Prostate gland (tissue), 2 donors: ENCODE results near the gene USF1. TPM values are rescaled to one million over a fixed set of nuclear protein-coding genes. Genes with fewer than 3 reads are reported as not detected.

ENCODE experiments used
- DNase-seq: peaks from one replicate; pipeline ENCODE4 v3.0.0-alpha.2; 2019; ENCODE audit warnings: low spot score
- H3K27ac ChIP-seq, 2 donors: fragments of 200-600 bp; sonication (generic); 2 replicates each; pipeline ENCODE4 v1.5.1; 2017 to 2019
- H3K27me3 ChIP-seq: fragments of 200-600 bp; sonication (generic); replicated peaks from 2 replicates; pipeline ENCODE4 v1.5.1; 2019; ENCODE audit not compliant: insufficient read depth
- H3K36me3 ChIP-seq, 2 donors: fragments of 200-600 bp; sonication (generic); 1 replicate in 1 of 2; 2 replicates in 1 of 2; pipeline versions ENCODE4 v1.5.1 to v1.8.1; 2017 to 2019
- H3K4me1 ChIP-seq: fragments of 200-600 bp; sonication (generic); replicated peaks from 2 replicates; pipeline ENCODE4 v1.5.1; 2019
- H3K4me3 ChIP-seq, 2 donors: fragments of 200-600 bp; sonication (generic); 2 replicates each; pipeline ENCODE4 v1.5.1; 2017 to 2019
- H3K9me3 ChIP-seq: fragments of 200-600 bp; sonication (generic); 2 replicates; pipeline ENCODE4 v1.5.1; 2017
- POLR2A ChIP-seq: fragments of 450-650 bp; IDR thresholded peaks from one replicate; pipeline ENCODE4 v1.6.1; 2016; ENCODE audit warnings: antibody characterized with exemption, mild to moderate bottlenecking
- POLR2AphosphoS5 ChIP-seq: sonication (generic); formaldehyde crosslinking; IDR thresholded peaks from one replicate; pipeline ENCODE4 v1.6.1; 2017; ENCODE audit warnings: antibody characterized with exemption
- WGBS: methylation state at CpG from one replicate; pipeline ENCODE4 v1.1.5; 2018; 5-methylcytosine and 5-hydroxymethylcytosine counted together
- intact Hi-C: fragments of 100-400 bp; cut with DNase I; formaldehyde crosslinking; loops from one replicate; pipeline ENCODE4 v1.14.2; 2022
- total RNA-seq, 2 donors: library from RNA; depleted of rRNA; stranded (reverse); fragments of >200 nt; gene quantifications; one replicate each; pipeline ENCODE4 v1.1.0, GENCODE V29; 2016
- TF ChIP-seq, protein P1 (sequence below), 4 experiments: fragments of 200-600 bp in 2 of 4; fragments of 450-650 bp in 2 of 4; sonication (generic) in 2 of 4; IDR thresholded peaks; 1 replicate in 3 of 4; 2 replicates in 1 of 4; pipeline ENCODE4 v1.5.1; 2016 to 2019; ENCODE audit warnings: antibody characterized with exemption in 4 of 4, mild to moderate bottlenecking in 2 of 4, moderate library complexity in 2 of 4

The USF1 gene
- total RNA-seq, 2 donors from 2014 or later, result 46.3 to 65.8 TPM

DNA sequence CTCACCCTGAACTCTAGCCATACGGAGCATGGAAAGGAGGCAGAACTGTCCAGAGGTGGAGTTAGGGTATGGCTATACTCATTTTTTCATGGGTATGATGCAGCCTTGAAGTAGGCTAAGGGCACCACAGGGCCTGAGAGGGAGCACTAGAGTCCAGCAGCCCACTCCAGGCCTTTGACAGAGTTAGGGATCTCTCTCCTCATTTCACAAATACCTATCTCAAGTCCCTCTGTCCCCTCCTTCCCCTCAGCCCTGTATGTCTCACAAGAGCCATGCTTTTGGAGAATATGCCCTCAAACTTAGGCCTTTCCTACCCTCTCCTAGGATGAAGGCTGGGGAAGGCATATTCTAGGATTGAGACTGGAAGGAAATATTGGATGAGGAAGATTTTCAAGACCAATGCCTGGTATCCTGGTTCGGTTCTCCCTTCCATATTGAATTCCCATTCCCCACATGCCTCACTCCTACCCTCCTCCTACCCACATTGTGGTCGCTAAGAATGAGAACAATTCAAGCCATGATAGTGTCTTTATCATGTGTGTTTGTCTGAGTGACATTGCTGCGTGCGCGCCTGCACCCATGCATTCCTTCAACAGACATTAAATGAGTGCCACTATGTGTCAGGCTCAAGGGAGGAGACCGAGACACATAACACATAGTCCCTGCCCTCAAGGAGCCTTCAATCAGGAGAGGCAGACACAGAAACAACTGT lies 46.2 kb upstream of the USF1 start:
- 90% methylated on average over 7 of the region's 7 CpGs for WGBS
- no peaks in the 10 kb centered on the region for H3K27me3 ChIP-seq
- DNase-seq, result no peak
- no peaks in the 10 kb centered on the region for H3K36me3 ChIP-seq
- no peaks in the 10 kb centered on the region for H3K4me1 ChIP-seq
- H3K4me3 ChIP-seq, result no peak overlapping the region
- intact Hi-C loops, result no loop called here
- no peaks in the 10 kb centered on the region for H3K9me3 ChIP-seq
- TF ChIP-seq POLR2A (no peak), POLR2AphosphoS5 (no peak)
- TF ChIP-seq, protein P1, sequence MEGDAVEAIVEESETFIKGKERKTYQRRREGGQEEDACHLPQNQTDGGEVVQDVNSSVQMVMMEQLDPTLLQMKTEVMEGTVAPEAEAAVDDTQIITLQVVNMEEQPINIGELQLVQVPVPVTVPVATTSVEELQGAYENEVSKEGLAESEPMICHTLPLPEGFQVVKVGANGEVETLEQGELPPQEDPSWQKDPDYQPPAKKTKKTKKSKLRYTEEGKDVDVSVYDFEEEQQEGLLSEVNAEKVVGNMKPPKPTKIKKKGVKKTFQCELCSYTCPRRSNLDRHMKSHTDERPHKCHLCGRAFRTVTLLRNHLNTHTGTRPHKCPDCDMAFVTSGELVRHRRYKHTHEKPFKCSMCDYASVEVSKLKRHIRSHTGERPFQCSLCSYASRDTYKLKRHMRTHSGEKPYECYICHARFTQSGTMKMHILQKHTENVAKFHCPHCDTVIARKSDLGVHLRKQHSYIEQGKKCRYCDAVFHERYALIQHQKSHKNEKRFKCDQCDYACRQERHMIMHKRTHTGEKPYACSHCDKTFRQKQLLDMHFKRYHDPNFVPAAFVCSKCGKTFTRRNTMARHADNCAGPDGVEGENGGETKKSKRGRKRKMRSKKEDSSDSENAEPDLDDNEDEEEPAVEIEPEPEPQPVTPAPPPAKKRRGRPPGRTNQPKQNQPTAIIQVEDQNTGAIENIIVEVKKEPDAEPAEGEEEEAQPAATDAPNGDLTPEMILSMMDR (IDR thresholded peaks at IDR 0.05), result no peak
- H3K27ac ChIP-seq, result no peak overlapping the region

DNA sequence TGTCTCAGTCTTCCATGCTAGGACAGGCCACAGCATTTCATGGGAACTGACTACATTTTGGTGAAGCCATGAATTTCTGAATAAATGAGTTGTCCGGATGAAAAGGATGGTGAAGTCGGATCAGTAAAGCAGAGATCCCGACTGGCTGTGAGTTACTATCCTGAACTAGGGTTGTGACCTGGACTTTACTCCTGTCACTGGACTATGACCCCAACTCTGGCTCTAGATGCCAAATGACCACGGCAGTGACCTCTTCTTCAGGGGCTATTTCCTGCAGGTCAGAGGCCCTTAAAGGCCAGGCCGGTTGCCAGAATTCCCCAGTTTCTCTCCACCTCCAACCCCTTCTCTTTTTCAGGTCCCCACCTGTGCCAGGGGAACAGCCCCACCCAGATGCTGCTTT lies 45.3 kb upstream of the USF1 start:
- no peaks in the 10 kb centered on the region for H3K36me3 ChIP-seq
- intact Hi-C loops, result no loop called here
- H3K4me3 ChIP-seq, result no peak overlapping the region
- H3K27me3 ChIP-seq, result no peaks in the 10 kb centered on the region
- H3K27ac ChIP-seq, result no peak overlapping the region
- H3K9me3 ChIP-seq, result no peaks in the 10 kb centered on the region
- no peaks in the 10 kb centered on the region for H3K4me1 ChIP-seq
- DNase-seq, result no peak
- no peak for TF ChIP-seq POLR2AphosphoS5
- TF ChIP-seq POLR2A, result no peak
- TF ChIP-seq, protein P1 (IDR thresholded peaks at IDR 0.05), result no peak
- 93% methylated on average over 5 of the region's 5 CpGs for WGBS

DNA sequence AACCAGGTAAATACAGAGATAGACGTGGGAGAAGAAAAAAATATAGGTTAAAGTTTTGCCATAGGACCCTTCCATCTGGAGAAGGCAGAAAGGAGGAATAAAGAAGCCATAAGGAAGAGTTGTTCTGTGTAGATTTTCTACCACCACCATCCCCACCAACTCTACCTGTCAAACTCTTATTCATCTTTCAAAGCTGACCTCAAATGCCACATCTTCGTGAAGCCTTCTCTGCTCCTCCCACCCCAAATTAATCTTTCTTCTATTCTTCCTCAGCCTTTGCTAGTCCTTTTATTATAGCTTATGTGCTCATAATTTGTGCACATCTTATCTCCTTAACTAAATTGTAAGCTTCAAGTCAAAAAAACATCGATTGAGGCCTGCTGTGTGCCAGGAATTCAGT lies 44.8 kb upstream of the USF1 start:
- Histone ChIP-seq H3K27ac (no peak overlapping the region), H3K36me3 (no peaks in the 10 kb centered on the region), H3K9me3 (no peaks in the 10 kb centered on the region), H3K27me3 (no peaks in the 10 kb centered on the region), H3K4me1 (no peaks in the 10 kb centered on the region), H3K4me3 (no peak overlapping the region)
- no peak for DNase-seq
- WGBS, result 61% methylated on average over 3 of the region's 3 CpGs
- intact Hi-C loops, result no loop called here
- TF ChIP-seq POLR2A, result no peak
- TF ChIP-seq, protein P1 (IDR thresholded peaks at IDR 0.05), result no peak

DNA sequence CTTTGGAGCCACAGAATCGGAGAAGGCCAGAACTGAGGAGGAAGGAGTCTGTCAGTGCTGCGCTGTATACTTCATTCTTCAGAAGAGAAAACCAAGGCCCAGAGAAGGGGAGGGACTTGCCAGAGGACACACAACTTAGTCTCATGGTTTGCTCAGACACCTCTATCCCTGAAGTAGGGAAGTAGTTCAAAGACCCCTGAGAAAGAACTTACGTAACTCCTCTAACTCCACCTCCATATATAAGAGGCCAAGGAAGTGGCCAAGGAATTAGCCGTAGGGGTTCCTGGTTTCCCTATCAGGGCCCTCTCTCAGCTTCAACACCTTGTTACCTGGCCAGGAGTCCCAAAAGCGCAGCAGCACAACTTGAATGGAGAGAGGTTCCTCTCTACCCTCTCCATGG lies 44.2 kb upstream of the USF1 start:
- DNase-seq, result no peak

More for the DNA sequence above, 44.2 kb upstream of the USF1 start:
- H3K27ac ChIP-seq, result peak overlapping the region; percentile 68 to 82
- TF ChIP-seq POLR2AphosphoS5, result no peak
- TF ChIP-seq POLR2A, result no peak
- TF ChIP-seq, protein P1 (IDR thresholded peaks at IDR 0.05), result no peak
- H3K36me3 ChIP-seq, result no peaks in the 10 kb centered on the region
- H3K9me3 ChIP-seq, result no peaks in the 10 kb centered on the region
- intact Hi-C loops, result no loop called here
- H3K4me3 ChIP-seq, result no peak overlapping the region
- H3K27me3 ChIP-seq, result no peaks in the 10 kb centered on the region
- 96% methylated on average over 5 of the region's 5 CpGs for WGBS
- H3K4me1 ChIP-seq, result no peaks in the 10 kb centered on the region
